Measurements from ENCODE around the gene CD209.

DNA sequence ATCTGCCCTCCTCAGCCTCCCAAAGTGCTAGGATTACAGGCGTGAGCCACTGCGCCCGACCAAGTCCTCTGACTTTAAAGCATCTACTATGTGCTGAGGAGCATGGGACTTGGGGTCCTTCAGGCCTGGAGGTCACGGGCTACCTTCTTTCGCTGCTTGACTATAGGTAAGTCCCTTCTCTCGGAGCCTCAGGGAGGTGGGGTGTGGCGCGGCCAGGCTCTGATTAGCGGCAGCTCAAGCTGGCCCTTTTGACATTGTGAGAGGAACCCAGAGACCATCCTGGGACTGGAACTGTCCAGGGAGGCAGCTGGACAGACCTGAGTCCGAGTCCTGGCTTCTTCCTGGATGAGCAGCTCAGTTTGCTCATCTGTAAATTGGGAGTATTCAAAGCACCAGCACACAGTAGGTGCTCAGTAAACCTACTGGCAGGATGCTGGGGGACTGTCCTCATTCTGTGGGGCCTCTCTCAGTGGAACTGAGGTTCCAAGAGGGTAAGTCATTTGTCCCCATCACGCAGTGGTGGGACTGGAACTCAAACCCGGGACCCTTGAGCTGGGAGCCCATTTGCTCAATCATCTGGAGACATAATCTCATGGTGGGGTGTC lies 46.2 kb downstream of the CD209 start:
- TF ChIP-seq, protein P1, sequence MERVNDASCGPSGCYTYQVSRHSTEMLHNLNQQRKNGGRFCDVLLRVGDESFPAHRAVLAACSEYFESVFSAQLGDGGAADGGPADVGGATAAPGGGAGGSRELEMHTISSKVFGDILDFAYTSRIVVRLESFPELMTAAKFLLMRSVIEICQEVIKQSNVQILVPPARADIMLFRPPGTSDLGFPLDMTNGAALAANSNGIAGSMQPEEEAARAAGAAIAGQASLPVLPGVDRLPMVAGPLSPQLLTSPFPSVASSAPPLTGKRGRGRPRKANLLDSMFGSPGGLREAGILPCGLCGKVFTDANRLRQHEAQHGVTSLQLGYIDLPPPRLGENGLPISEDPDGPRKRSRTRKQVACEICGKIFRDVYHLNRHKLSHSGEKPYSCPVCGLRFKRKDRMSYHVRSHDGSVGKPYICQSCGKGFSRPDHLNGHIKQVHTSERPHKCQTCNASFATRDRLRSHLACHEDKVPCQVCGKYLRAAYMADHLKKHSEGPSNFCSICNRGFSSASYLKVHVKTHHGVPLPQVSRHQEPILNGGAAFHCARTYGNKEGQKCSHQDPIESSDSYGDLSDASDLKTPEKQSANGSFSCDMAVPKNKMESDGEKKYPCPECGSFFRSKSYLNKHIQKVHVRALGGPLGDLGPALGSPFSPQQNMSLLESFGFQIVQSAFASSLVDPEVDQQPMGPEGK (CRISPR knock-in tag; IDR thresholded peaks at IDR 0.05; ENCODE audit: borderline replicate concordance): no peak
- TF ChIP-seq CSDC2 (CRISPR knock-in tag; IDR thresholded peaks at IDR 0.05) (no peak), OSR1 (CRISPR knock-in tag; IDR thresholded peaks at IDR 0.05) (no peak)
